GM21723 (cell line): ENCODE measurements around the gene DBF4.
"Not testable (repeated sequence)": the region's sequence is repeated elsewhere in the genome, so short reads cannot be mapped to it uniquely, and the experiment has no call there.

Experiments used
- ATAC-seq: cut with Tn5 transposase; IDR thresholded peaks from one replicate; pipeline ENCODE4 v1.9.1; 2021; ENCODE audit warnings: mild to moderate bottlenecking, moderate library complexity; ENCODE audit not compliant: unreplicated experiment

Gene DBF4

GRCh38 chr7:87945926-87946325 lies 69.6 kb downstream of the DBF4 start:
- ATAC-seq, result not testable (repeated sequence)

- ATAC-seq, result no peak
Observed at GRCh38 chr7:87948371-87948770, 72.1 kb downstream of the DBF4 start.
